GM04504 (cell line): ENCODE measurements around the gene GUCA1C.

Experiments used
- DNase-seq: peaks from one replicate; pipeline ENCODE4 v3.0.0-alpha.2; 2012; ENCODE audit warnings: low read depth

Gene GUCA1C

DNA sequence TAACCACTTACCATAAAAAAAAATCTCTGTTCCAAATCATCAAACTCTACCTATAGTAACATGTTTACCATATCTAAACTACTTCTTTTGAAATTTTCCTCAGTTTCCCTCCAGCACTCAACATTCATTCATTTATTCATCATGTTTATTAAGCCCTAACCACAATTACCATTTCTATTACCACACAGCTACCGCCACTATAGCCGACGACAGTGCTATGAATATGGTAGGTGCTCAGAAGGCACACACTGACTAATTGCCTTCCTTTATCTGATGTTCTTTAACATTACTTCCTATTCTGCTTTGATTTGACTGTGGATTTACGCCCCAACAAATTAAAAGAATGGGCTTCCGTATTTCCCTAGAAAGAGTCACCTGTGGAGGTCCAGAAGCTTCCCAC, 43.9 kb downstream of the GUCA1C start:
- no peak for DNase-seq

DNA sequence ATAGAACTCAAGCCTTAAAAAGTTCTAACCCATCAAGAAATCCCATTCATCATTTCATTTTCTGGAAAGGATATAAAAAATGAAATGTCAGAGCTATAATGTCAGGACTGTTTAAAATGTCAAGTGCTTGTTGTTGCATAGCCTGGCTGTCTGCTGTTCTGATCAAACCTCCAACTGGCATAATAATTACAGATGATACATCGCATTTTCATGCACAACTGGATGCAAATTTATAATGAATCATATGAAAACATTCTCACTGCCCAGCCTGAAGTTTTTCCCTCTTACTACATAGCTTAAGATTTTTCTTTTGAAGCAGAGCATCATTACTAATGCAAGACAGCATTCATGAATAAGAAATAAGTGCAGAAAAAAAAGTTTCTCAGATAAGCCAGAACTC, 46.5 kb downstream of the GUCA1C start:
- no peak for DNase-seq

DNA sequence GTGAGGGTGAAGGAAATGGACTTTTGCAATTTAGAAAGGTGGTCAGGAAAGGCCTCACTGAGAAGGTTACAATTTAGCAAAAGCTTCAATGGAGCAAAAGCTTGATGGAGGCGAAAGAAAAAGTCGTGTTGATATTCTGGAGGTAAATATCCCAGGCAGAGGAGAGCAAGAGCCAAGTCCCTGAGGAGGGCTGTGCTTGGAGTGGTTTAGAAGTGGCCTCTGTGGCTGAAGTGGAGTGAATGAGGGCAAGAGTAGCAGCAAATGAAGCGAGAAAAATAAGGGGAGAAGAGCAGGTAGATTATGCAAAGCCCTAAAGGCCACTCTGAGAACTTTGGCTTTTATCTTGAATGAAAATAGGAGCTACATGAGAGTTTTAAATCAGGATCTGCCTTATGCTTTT, 54.1 kb downstream of the GUCA1C start:
- DNase-seq, result no peak

DNA sequence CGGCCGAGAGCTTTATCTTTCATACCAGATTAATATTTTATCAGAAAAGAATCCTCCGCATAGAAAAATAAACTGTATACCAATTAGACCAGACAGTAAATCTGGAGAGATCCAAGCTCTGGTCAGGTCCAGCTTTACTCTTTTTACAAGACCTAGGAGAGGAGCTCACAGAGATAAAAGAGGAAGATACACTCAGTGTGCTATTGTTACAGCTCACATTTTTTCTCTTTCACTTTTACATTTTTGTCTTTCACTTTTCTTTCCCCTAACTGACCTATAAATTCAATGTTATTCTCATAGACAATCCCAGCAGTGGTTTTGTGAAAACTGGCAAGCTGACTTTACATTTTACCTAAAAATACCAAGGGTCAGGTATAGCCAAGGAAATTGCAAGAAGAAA, 55.8 kb downstream of the GUCA1C start:
- no peak for DNase-seq

DNA sequence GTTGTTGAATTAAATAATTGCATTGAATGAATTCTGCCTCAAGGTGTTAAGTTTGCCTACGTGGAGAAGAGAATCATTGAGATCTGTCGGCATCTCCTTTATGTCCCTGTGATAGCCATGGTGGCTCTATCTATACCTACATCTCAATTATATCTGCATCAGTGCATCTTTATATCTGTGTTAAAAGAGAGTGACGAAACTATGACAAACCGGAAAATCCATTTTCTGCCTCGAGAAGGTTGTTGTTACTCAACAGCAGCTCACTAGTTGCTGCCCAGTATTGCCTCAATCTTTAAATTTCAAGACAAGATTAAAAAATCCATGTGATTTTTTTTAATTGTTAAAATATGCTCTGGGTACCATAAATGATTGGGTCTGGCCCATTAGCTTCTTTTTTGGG, 58.7 kb downstream of the GUCA1C start:
- no peak for DNase-seq

DNA sequence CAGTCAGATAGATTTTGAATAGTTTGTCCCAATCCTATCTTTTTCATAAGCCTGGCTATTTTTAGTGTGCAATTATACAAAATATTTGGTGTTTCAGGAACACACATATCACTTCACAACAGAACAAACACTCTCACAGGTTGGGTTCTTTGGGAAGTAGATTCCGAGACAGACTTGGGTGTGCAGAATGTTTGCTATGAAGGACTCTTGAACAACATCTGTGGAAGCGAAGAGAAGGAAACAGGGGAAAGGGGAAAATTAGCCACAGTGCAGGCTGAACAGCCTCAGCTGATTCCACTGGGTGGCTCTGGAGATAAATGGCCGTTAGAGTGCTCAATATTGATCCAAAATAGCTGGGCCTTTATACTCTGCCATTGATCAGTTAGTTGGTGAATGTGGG, 61.8 kb downstream of the GUCA1C start:
- no peak for DNase-seq

DNA sequence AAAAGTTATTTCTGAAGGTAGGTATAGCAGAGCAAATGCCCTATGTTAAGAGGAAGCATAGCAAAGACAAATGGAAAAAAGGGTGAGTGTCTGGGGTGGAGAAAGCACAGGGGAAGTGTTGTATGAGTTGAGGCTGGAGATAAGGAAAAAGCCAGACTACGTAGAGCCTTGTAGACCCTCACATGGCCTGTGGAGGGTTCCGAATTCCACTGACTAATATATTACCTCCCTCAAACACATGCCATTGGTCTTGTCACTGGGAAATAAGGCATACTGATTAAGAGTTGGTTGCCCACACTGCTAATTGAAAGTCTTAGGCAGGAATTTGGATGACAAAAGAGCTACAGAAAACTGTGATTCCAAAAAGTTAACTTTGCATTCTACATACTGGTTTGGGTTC, 65.9 kb downstream of the GUCA1C start:
- DNase-seq, result no peak

DNA sequence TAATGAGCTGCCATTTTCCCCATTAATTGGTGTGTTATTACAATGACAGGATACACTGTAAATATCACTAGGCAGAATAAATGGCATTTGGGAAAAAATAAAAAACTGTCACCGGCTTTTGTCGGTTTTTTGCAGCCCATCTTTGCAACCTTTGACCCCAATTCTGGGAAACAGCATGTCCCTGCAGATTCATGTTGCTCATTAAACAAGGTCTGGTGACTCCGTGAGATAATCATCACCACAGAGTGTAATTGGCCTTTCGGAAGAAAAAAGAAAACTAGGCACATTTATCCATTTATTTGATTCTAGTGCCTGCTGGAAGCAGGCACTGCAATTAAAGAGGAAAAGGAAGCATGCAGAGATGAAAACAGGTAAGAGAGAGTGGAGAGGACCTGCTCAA, 66.6 kb downstream of the GUCA1C start:
- no peak for DNase-seq

DNA sequence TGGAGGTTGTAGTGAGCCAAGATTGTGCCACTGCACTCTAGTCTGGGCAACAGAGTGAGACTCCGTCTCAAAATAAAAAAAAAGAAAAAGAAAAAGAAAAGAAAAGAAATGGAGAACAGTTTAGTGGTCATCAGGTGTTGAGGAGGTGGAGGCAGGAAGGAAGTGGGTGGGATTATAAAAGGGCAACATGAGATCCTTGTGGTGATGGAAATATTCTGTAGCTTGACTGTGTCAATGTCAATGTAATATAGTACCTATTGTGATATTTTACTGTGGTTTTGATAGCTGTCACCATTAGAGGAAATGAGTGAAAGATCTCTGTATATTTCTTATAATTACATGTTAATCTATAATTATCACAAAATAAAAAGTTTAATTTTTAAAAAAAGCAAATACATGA, 70.3 kb downstream of the GUCA1C start:
- no peak for DNase-seq

DNA sequence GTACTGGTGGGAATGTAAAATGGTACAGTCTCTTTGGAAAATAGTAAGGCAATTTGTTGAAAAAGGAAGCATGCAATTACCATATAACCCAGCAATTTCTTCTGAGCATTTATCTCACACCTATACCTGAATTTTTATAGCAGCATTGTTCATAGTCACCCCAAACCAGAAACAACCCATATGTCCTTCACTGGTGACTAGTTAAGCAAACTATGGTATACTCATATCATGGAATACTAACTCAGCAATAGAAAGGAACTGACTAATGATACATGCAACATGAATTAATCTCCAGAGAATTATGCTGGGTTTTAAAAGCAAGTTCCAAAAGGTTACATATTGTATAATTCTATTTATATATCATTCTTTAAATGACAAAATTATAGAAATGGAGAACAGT, 70.9 kb downstream of the GUCA1C start:
- DNase-seq, result no peak

DNA sequence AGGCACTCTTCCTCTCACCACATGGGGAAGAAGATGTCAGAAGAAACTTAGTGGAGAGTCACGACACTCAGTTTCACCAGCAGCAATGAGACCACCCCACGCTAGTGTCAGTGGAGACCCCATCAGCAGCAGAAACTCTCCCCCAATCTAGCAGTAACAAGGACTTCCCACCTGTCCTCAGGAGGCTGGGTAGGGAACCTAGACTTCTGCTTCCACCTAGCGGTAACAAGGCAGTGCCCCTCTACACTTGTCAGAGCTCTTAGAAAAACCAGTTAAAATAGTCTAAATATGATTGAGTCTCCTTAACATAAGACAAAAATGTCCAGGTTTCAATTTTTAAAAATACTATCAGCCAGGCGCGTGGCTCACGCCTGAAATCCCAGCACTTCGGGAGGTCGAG, 73.8 kb downstream of the GUCA1C start:
- DNase-seq, result no peak

DNA sequence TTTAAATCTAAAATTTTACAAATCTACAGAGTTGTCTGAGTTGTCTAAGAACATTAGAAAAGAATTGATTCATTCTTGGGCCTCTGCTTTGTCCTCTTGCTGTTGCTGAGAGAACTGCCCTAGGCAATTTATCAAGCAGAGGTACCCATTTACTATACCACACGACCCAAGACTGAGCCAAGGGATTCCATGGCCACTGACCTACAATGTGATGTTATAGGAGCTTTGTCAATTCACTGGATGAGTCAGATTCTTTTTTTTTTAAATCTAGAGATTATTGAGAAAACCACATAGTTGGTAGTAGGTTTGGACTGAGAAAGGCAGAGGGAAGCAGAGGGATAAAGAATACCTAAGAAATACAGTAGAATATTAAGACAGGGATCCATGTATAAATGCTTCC, 75.8 kb downstream of the GUCA1C start:
- DNase-seq, result no peak

DNA sequence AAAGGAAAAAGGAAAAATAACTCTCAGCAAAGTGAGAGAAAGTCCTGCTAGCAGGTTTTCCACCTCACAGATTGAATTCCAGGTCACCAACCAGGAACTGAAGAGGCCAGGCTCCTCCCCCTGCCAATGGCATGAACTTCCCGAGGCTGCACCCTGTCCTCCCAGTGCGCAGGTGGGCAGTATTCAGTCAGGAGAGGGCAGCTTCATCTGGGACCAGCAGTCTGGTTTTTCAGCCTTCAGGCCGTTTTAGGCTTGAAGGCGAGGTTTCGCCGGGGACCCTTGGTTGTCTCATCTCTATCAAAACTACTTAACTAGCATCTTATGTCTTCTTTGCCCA, 89.9 kb downstream of the GUCA1C start:
- DNase-seq, result no peak

DNA sequence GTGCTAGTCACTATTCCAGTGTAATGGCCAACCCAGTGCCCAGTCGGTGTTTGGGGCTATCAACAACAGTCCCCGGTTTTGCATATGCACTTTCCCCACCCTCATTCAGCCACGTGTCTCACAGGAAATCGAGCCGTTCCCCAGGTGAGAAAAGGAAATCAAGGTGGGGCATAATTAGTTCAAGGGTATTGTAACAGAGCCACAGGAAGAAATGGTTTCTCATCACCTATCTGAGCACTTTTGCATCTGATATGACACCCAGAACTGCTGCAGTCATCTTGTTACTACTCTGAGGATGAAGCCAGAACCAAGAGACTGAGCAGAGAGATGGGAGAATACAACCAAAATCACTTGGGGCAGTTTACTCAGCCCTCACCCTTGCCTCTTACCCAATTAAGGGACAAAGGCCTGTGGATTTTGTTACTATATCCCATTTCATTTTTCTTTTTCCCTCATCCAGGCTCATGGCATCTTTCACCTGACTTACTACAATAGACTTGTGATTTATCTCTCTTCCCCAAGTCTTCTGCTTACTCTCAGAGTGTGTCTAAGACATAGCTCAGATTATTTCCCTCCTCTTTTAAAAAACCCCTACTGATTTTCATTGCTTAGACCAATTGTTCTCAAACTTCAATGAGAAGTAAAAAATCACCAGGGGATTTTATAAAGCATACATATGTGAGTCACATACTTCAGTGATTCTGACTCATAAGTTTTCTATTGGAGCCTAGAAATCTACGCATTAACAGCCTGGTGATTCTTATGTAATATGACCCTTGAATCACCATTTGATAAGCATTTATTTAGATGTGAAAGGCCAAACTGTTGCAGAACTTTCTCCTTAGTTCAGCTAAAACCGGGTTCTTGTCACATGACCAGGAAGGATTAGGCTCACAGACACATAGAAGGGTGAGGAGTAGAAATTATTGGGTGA, 90.5 kb downstream of the GUCA1C start:
- no peak for DNase-seq

DNA sequence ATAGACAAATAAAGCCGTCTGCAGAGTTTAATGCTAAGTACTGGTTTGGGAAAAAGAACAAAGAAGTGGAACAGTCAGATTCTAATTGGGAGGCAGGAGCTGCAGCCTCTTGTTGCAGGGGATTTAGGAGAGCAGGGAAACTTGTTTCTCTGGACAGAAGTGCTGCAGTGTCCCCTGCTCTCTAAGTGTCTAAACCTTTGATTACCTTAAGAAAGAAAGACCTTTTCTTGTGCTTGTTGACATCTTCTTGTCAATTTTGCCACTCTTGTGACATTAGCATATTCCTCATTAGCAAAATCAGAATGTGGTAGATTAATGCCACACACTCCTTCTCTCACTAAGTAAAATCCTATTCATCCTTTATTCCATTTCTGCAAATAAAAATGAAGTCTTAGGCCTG, 92.3 kb downstream of the GUCA1C start:
- no peak for DNase-seq
